Small intestine (tissue), 7 donors: ENCODE measurements around the gene PRSS33. TPM values are rescaled to one million over a fixed set of nuclear protein-coding genes. Genes with fewer than 3 reads are reported as not detected.

Source experiments
- DNase-seq, 2 donors: peaks; one replicate each; pipeline versions ENCODE4 v3.0.0 to v3.0.0-alpha.2; 2013
- FAIRE-seq: peaks from 2 replicates; lab custom pipeline; 2012; peaks lifted over from hg19 to GRCh38; lab: Jason Lieb, UNC
- H3K27ac ChIP-seq, 3 donors: one replicate each; pipeline ENCODE4 v1.5.1; 2013; ENCODE audit warnings: low read length in 2 of 3, mild to moderate bottlenecking in 2 of 3, control low read depth in 1 of 3, inconsistent platforms in 1 of 3, low read depth in 1 of 3, moderate library complexity in 1 of 3
- H3K27me3 ChIP-seq, 3 donors: one replicate each; pipeline ENCODE4 v1.6.1; 2013; ENCODE audit warnings: low read length in 3 of 3, inconsistent platforms in 1 of 3; ENCODE audit not compliant: control insufficient read depth in 3 of 3, insufficient read depth in 3 of 3
- H3K36me3 ChIP-seq, 3 donors: one replicate each; pipeline ENCODE4 v1.6.1; 2013; ENCODE audit warnings: low read length in 3 of 3, inconsistent platforms in 1 of 3, low read depth in 1 of 3, mild to moderate bottlenecking in 1 of 3, moderate library complexity in 1 of 3; ENCODE audit not compliant: control insufficient read depth in 3 of 3, insufficient read depth in 2 of 3
- H3K4me1 ChIP-seq, 3 donors: one replicate each; pipeline ENCODE4 v1.6.1; 2013; ENCODE audit warnings: low read length in 2 of 3, inconsistent platforms in 1 of 3, low read depth in 1 of 3, mild to moderate bottlenecking in 1 of 3, moderate library complexity in 1 of 3; ENCODE audit not compliant: control insufficient read depth in 3 of 3, insufficient read depth in 2 of 3
- H3K4me3 ChIP-seq, 3 donors: one replicate each; pipeline ENCODE4 v1.5.1; 2013; ENCODE audit warnings: low read length in 3 of 3, control low read depth in 1 of 3, inconsistent platforms in 1 of 3, low read depth in 1 of 3, mild to moderate bottlenecking in 1 of 3, moderate library complexity in 1 of 3
- H3K9me3 ChIP-seq, 2 donors: one replicate each; pipeline ENCODE4 v1.6.1; 2013; ENCODE audit warnings: low read depth in 1 of 2, low read length in 1 of 2; ENCODE audit not compliant: control insufficient read depth in 2 of 2, insufficient read depth in 1 of 2
- WGBS, 3 donors: extraction: QIAGEN DNeasy Blood & Tissue Kit; methylation state at CpG; one replicate each; pipeline ENCODE4 v1.1.7; 2013; 5-methylcytosine and 5-hydroxymethylcytosine counted together
- polyA plus RNA-seq, 4 donors: library from polyadenylated mRNA; stranded (reverse) in 3 of 4; unstranded in 1 of 4; fragments of 200-250 nt in 3 of 4; fragments of 120-200 nt in 1 of 4; gene quantifications; one replicate each; pipeline versions ENCODE4 v1.2.1 to v1.2.3, GENCODE V29; 2013
- donor health status: healthy with polysubstance abuse.
- donor health status: control.
- donor health status: control.
- donor health status: Bipolar disorder and iron deficiency.
- donor health status: healthy.

Gene PRSS33
- polyA plus RNA-seq, 4 donors = 0.03 TPM; not detected in 3

GRCh38 chr16:2819179-2819938 lies 32.0 kb upstream of the PRSS33 start:
- FAIRE-seq = no peak
- Histone ChIP-seq H3K4me1 (peaks cover 0 to 7% (median 0%) of the 10 kb centered on the region in 3 donors), H3K27ac (no peak overlapping the region), H3K27me3 (peaks cover 0 to 9% (median 0%) of the 10 kb centered on the region in 3 donors), H3K36me3 (no peaks in the 10 kb centered on the region), H3K4me3 (no peak overlapping the region), H3K9me3 (no peaks in the 10 kb centered on the region)
- DNase-seq = no peak
- 86 to 91% (median 91%) methylated on average over 17 to 18 of the region's 18 CpGs for WGBS, 3 donors

- DNase-seq = no peak
- no peak for FAIRE-seq
- WGBS, 3 donors = 81 to 87% (median 84%) methylated on average over 10 of the region's 10 CpGs
These were observed 31.0 kb upstream of the PRSS33 start for GRCh38 chr16:2818272-2818876.

GRCh38 chr16:2817340-2818271 lies 30.2 kb upstream of the PRSS33 start:
- Histone ChIP-seq H3K27me3 (peaks cover 0 to 9% (median 0%) of the 10 kb centered on the region in 3 donors), H3K9me3 (no peaks in the 10 kb centered on the region), H3K36me3 (no peaks in the 10 kb centered on the region), H3K27ac (no peak overlapping the region), H3K4me3 (no peak overlapping the region), H3K4me1 (peaks cover 0 to 7% (median 0%) of the 10 kb centered on the region in 3 donors)
- 74 to 79% (median 77%) methylated on average over 53 to 68 of the region's 68 CpGs for whole genome bisulfite sequencing, 3 donors
- no peak for FAIRE-seq
- DNase-seq = no peak

More at GRCh38 chr16:2818272-2818876, 31.0 kb upstream of the PRSS33 start:
- peaks cover 0 to 9% (median 0%) of the 10 kb centered on the region in 3 donors for H3K27me3 ChIP-seq
- H3K9me3 ChIP-seq = no peaks in the 10 kb centered on the region
- no peak overlapping the region for H3K27ac ChIP-seq
- H3K4me1 ChIP-seq = peaks cover 0 to 7% (median 0%) of the 10 kb centered on the region in 3 donors
- no peak overlapping the region for H3K4me3 ChIP-seq
- H3K36me3 ChIP-seq = no peaks in the 10 kb centered on the region

GRCh38 chr16:2816751-2817339 lies 29.5 kb upstream of the PRSS33 start, which contains the start of gene PRSS21:
PRSS21 (plus strand) TSS chr16:2817237; CDS start chr16:2817269, 32 bp downstream.
- H3K4me3 ChIP-seq = no peak within 1 kb of the TSS
- H3K9me3 ChIP-seq = no peaks in the 10 kb centered on the region
- H3K36me3 ChIP-seq = no peaks in the 10 kb centered on the region
- 62 to 74% (median 67%) methylated on average over 17 to 28 of the region's 28 CpGs for WGBS, 3 donors
- no peak within 1 kb of the TSS for H3K27ac ChIP-seq
- peaks cover 0 to 9% (median 1%) of the 10 kb centered on the region in 3 donors for H3K27me3 ChIP-seq
- H3K4me1 ChIP-seq = peaks cover 0 to 7% (median 0%) of the 10 kb centered on the region in 3 donors
- FAIRE-seq (no peak), DNase-seq (no peak)

DNA sequence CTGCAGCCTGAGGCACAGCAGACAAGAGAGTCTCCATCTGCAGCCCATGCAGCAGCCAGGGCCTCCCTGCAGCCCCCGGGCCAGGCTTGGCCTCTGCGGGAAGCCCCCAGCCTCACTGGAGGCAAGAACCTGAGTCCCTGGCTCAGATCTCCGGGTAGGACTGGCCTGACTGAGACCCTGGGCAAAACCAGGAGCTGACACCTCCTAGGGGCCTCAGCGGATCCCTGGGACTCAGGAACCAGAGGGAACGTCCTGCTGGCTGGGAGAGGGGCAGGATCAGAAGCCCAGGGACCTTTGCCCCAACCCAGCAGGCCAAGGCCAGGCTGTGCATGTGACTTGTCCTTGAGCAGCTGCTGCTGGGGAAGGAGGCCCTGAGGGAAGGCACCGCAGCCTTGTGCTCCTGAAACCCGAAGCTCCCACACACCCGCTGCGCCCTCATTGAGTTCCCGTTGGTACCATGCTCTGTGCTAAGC lies 28.0 kb upstream of the PRSS33 start:
- Histone ChIP-seq H3K9me3 (no peaks in the 10 kb centered on the region), H3K4me1 (peaks cover 0 to 7% (median 0%) of the 10 kb centered on the region in 3 donors), H3K4me3 (no peak overlapping the region), H3K27ac (no peak overlapping the region), H3K27me3 (peaks cover 0 to 9% (median 7%) of the 10 kb centered on the region in 3 donors), H3K36me3 (no peaks in the 10 kb centered on the region)
- DNase-seq (peak; percentile 44 to 49), FAIRE-seq (no peak)
- WGBS, 3 donors = 45 to 72% (median 56%) methylated on average over 8 to 10 of the region's 10 CpGs

GRCh38 chr16:2814551-2815298 lies 27.4 kb upstream of the PRSS33 start:
- peaks cover 0 to 7% (median 0%) of the 10 kb centered on the region in 3 donors for H3K4me1 ChIP-seq
- no peak overlapping the region for H3K4me3 ChIP-seq
- peaks cover 0 to 9% (median 7%) of the 10 kb centered on the region in 3 donors for H3K27me3 ChIP-seq
- FAIRE-seq (no peak), DNase-seq (no peak)
- WGBS, 3 donors = 66 to 76% (median 76%) methylated on average over 16 to 20 of the region's 20 CpGs
- H3K36me3 ChIP-seq = no peaks in the 10 kb centered on the region
- no peaks in the 10 kb centered on the region for H3K9me3 ChIP-seq
- no peak overlapping the region for H3K27ac ChIP-seq

DNA sequence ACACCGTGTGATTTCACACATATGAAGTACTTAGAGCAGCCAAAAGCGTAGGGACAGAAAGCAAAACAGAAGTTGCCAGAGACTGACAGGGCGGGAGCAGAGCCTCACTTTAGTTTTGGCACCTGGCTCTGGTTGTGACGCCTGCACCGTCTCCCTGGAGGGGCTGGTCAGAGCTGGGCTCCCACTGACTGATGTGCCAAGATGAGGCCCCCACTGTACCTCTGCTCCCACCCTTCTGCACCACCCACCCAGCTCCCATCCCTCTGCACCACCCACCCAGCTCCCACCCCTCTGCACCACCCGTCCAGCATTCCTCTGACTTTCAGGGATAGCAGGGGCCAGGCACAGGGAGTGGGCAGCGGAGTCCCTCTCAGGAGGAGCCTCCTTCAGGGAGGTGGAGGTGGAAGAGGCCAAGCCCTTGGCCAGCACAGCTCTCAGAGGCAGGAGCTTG lies 26.4 kb upstream of the PRSS33 start:
- DNase-seq = no peak
- 69 to 76% (median 73%) methylated on average over 7 of the region's 7 CpGs for WGBS, 3 donors
- no peak for FAIRE-seq
- Histone ChIP-seq H3K4me3 (no peak overlapping the region), H3K27ac (no peak overlapping the region), H3K4me1 (peaks cover 0 to 7% (median 0%) of the 10 kb centered on the region in 3 donors), H3K27me3 (peaks cover 0 to 9% (median 7%) of the 10 kb centered on the region in 3 donors), H3K9me3 (no peaks in the 10 kb centered on the region), H3K36me3 (no peaks in the 10 kb centered on the region)
